GM21717 (cell line): ENCODE data around the gene COL5A1.
"Not testable (repeated sequence)": the region's sequence is repeated elsewhere in the genome, so short reads cannot be mapped to it uniquely, and the experiment has no call there.

Source experiments
- ATAC-seq: cut with Tn5 transposase; IDR thresholded peaks from one replicate; pipeline ENCODE4 v1.9.1; 2021; ENCODE audit warnings: mild to moderate bottlenecking, moderate library complexity; ENCODE audit not compliant: unreplicated experiment

Gene COL5A1

GRCh38 chr9:134655586-134656333 lies 14.2 kb downstream of the COL5A1 start:
- no peak for ATAC-seq

- no peak for ATAC-seq
Measured at GRCh38 chr9:134656334-134657006, 14.9 kb downstream of the COL5A1 start.

- no peak for ATAC-seq
Measured at GRCh38 chr9:134657666-134658377, 16.2 kb downstream of the COL5A1 start.

GRCh38 chr9:134658378-134658955 lies 16.9 kb downstream of the COL5A1 start:
- ATAC-seq: no peak

GRCh38 chr9:134659688-134660131 lies 18.1 kb downstream of the COL5A1 start:
- ATAC-seq: no peak

- ATAC-seq: no peak
Measured at GRCh38 chr9:134660407-134660806, 18.8 kb downstream of the COL5A1 start.

- no peak for ATAC-seq
Measured at GRCh38 chr9:134661299-134661698, 19.7 kb downstream of the COL5A1 start.

- no peak for ATAC-seq
Measured at GRCh38 chr9:134661791-134662142, 20.2 kb downstream of the COL5A1 start.

GRCh38 chr9:134662143-134662876 lies 20.7 kb downstream of the COL5A1 start:
- ATAC-seq: no peak

- ATAC-seq: no peak
Measured at GRCh38 chr9:134663084-134663483, 21.5 kb downstream of the COL5A1 start.

- ATAC-seq: no peak
Measured at GRCh38 chr9:134663753-134664415, 22.3 kb downstream of the COL5A1 start.

- no peak for ATAC-seq
Measured at GRCh38 chr9:134664446-134664845, 22.8 kb downstream of the COL5A1 start.

GRCh38 chr9:134666208-134666607 lies 24.6 kb downstream of the COL5A1 start:
- no peak for ATAC-seq

GRCh38 chr9:134666831-134667230 lies 25.2 kb downstream of the COL5A1 start:
- ATAC-seq: no peak

- not testable (repeated sequence) for ATAC-seq
Measured at GRCh38 chr9:134668977-134669376, 27.4 kb downstream of the COL5A1 start.

- no peak for ATAC-seq
Measured at GRCh38 chr9:134669399-134669955, 27.9 kb downstream of the COL5A1 start.

- no peak for ATAC-seq
Measured at GRCh38 chr9:134670042-134670525, 28.5 kb downstream of the COL5A1 start.

GRCh38 chr9:134670851-134671281 lies 29.3 kb downstream of the COL5A1 start:
- ATAC-seq: no peak

- ATAC-seq: no peak
Measured at GRCh38 chr9:134671341-134672113, 29.9 kb downstream of the COL5A1 start.
